SK-N-SH (cell line): ENCODE results near the gene PARK7.

Experiments
- CTCF ChIP-seq: fragments of 200-600 bp; sonication (generic); IDR thresholded peaks from 2 replicates; pipeline ENCODE4 v1.6.1; 2017; ENCODE audit warnings: antibody characterized with exemption, mild to moderate bottlenecking, moderate library complexity
- POLR2AphosphoS5 ChIP-seq: IDR thresholded peaks from 2 replicates; pipeline ENCODE4 v1.6.1; 2012; ENCODE audit warnings: low read depth, low read length
- RCOR1 ChIP-seq: fragments of 150-350 bp; IDR thresholded peaks from 2 replicates; pipeline ENCODE4 v1.6.1; 2017; ENCODE audit warnings: antibody characterized with exemption, low read length
- RXRA ChIP-seq: IDR thresholded peaks from 2 replicates; pipeline ENCODE4 v1.4.0; 2012; ENCODE audit warnings: low read depth, mild to moderate bottlenecking, borderline replicate concordance
- TAF1 ChIP-seq: IDR thresholded peaks from 2 replicates; pipeline ENCODE4 v1.6.1; 2012; ENCODE audit warnings: low read depth, mild to moderate bottlenecking, low read length, moderate library complexity, borderline replicate concordance

GRCh38 chr1:8019229-8019620 lies 57.7 kb downstream of the PARK7 start:
- TF ChIP-seq POLR2AphosphoS5 (no peak), CTCF (no peak), RXRA (no peak), RCOR1 (no peak), TAF1 (no peak)
